ENCODE data around the gene ITPR3.
A peak's percentile ranks its signal among the peaks of the same experiment; 100 is the strongest.

ITPR3 gene

DNA sequence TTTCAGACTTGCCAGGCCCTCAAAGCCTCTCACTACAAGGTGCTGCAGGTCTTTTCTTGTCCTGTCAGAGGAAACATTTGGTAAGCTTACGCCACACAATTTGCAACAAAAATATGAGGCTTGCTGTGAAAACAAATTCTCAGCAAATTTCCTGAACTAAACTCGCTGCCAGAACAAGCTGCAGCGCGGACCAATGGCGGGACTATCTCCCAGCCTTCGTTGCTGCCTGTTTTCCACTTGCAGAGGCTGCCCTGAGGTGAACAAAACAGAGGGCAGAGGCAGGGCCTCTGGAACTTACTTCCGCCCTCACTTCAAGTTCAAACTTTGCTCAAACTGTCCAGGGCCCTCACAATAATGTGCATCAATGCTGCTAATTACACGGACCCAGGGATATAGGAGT lies 78.0 kb downstream of the ITPR3 start:
- TF ChIP-seq FOXM1 (IDR thresholded peaks at IDR 0.05; ENCODE audit: borderline replicate concordance, low read depth) (no peak), EP300 (IDR thresholded peaks at IDR 0.05; ENCODE audit: borderline replicate concordance) (no peak), TCF12 (IDR thresholded peaks at IDR 0.05; ENCODE audit: low read depth) (no peak), YY1 (IDR thresholded peaks at IDR 0.05; ENCODE audit: low read depth) (no peak)

DNA sequence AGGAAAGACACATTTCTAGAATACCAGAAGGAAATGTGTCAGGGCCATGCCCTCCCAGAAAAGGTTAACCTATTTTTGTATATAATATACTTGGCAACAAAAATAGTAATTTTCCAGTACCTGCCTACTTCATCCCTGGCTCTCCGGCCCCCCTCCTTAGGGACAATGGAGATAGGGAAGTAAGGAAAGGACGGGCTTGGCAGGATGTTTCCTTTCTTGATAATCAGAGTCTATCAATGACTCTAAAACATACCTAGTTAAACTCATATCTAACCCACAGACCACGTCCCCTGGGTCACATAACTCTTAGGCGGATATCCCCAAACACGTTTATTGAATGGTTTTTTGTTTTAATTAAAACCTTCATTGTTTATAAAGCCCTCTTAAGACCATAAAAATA lies 78.6 kb downstream of the ITPR3 start:
- TF ChIP-seq CREB1 (IDR thresholded peaks at IDR 0.05; ENCODE audit: low read depth) (no peak), EP300 (IDR thresholded peaks at IDR 0.05; ENCODE audit: borderline replicate concordance) (no peak), YY1 (IDR thresholded peaks at IDR 0.05; ENCODE audit: low read depth) (no peak), FOXM1 (IDR thresholded peaks at IDR 0.05; ENCODE audit: borderline replicate concordance, low read depth) (no peak)
- TF ChIP-seq, protein P1, sequence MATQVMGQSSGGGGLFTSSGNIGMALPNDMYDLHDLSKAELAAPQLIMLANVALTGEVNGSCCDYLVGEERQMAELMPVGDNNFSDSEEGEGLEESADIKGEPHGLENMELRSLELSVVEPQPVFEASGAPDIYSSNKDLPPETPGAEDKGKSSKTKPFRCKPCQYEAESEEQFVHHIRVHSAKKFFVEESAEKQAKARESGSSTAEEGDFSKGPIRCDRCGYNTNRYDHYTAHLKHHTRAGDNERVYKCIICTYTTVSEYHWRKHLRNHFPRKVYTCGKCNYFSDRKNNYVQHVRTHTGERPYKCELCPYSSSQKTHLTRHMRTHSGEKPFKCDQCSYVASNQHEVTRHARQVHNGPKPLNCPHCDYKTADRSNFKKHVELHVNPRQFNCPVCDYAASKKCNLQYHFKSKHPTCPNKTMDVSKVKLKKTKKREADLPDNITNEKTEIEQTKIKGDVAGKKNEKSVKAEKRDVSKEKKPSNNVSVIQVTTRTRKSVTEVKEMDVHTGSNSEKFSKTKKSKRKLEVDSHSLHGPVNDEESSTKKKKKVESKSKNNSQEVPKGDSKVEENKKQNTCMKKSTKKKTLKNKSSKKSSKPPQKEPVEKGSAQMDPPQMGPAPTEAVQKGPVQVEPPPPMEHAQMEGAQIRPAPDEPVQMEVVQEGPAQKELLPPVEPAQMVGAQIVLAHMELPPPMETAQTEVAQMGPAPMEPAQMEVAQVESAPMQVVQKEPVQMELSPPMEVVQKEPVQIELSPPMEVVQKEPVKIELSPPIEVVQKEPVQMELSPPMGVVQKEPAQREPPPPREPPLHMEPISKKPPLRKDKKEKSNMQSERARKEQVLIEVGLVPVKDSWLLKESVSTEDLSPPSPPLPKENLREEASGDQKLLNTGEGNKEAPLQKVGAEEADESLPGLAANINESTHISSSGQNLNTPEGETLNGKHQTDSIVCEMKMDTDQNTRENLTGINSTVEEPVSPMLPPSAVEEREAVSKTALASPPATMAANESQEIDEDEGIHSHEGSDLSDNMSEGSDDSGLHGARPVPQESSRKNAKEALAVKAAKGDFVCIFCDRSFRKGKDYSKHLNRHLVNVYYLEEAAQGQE (IDR thresholded peaks at IDR 0.05; ENCODE audit: low read depth): no peak
- TF ChIP-seq, protein P2, sequence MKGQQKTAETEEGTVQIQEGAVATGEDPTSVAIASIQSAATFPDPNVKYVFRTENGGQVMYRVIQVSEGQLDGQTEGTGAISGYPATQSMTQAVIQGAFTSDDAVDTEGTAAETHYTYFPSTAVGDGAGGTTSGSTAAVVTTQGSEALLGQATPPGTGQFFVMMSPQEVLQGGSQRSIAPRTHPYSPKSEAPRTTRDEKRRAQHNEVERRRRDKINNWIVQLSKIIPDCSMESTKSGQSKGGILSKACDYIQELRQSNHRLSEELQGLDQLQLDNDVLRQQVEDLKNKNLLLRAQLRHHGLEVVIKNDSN (IDR thresholded peaks at IDR 0.05): no peak

DNA sequence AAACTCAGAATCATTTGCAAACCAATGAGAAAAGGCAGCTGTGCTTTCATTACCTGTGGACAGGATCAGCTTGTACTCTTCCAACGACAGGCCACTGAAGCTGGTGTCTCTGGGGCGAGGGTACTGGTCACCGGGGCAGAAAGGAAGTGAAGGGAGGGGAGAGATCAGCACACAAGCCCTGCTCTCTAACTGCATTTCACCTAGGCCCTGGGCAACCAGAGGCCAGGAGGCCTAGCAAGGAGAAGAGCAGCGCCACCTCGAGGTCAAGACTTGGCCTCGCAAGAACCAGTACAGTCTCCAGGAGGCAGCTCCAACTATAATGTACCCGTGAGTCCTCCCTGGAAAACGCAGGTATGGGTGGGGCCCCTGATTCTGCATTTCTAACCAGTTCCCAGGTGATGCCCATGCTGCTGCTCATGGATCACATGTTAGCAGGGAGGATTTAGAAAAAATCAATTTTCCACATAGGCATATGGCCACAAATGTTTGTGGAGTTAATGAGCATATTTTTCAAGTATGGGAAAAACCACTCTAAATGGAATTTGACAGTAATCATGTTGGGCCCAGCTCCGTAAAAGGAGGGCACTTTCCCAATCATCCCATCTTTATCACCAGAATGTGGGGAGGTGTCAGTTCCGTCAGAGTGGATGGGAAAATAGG lies 79.4 kb downstream of the ITPR3 start:
- TF ChIP-seq YY1 (IDR thresholded peaks at IDR 0.05; ENCODE audit: low read depth): no peak
- peak; percentile 72 for TF ChIP-seq RAD21 (IDR thresholded peaks at IDR 0.05; ENCODE audit: low read depth)

DNA sequence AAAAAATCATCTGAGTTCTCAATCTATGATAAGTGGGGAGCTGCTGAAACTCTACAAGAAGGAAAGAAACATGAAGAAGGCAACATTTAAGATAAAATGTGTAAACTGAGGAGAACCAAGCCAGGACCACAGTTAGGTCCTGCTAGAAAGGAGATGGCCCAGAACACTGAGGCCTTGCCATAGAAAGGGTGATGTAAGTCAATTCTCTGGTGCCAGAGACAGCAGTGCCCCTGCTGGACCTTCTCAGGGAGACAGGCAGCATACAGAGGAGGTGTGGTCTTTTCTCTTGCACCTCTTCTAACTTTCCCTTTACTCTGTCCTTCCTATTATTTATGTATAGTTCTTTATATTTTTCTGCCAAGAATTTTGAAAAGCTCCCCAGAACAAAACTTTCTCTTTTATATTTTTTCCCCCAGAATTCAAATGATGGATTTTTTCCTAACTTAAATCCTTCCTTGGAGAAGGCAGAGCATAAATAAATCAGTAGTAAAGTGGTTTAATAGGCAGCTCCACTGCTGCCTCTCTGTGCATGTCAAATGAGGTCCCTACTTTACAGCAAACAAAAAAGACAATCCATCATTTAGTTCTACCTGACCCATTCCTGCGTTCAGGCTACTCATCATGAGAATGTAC lies 81.3 kb downstream of the ITPR3 start:
- TF ChIP-seq, protein P2 (IDR thresholded peaks at IDR 0.05): no peak
- TF ChIP-seq RAD21 (IDR thresholded peaks at IDR 0.05; ENCODE audit: low read depth): peak; percentile 52

DNA sequence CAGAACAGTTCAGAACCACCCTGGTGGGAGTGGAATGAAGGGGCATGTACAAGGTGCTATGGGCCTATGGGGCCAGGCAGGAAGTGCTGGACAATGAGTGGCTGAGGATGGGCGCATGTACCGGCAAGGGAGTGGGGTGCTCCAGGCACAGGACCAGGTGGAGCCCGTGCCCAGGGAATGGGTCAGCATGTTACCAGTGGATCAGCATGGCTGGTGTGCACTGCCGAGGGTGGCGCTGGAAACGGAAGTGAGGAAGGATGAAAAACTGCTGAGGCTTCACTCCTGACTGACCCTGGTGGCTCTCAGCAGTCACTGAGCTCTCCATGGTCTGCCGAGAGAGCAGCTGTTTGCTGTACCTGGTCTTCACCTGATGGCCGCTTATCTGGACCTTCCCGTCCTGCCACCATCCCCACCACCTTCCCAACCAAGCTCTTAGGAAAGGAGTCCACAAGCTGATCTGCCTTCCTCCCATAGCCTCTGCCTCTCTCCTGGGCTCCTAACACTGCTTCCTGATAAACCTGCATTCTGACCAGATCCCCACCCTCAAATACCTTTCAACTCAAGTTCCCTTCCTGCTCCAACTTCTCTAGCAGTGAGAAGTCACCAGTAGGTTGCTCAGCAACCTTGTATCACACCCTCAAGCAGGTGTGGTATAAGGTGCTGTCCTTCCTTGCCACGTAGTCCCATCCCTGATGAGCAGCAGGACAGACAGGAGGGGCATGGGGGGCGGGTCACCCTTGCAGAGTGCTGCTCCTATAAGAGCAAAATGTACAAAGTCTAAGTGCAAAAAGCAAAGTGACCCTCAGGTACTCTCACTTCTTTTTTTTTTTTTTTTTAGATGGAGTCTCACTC lies 83.3 kb downstream of the ITPR3 start:
- no peak for TF ChIP-seq NFIC (IDR thresholded peaks at IDR 0.05)
- no peak for TF ChIP-seq CREB1 (IDR thresholded peaks at IDR 0.05; ENCODE audit: low read depth)
- TF ChIP-seq RAD21 (IDR thresholded peaks at IDR 0.05; ENCODE audit: low read depth): no peak
- no peak for TF ChIP-seq YY1 (IDR thresholded peaks at IDR 0.05; ENCODE audit: low read depth)
- no peak for TF ChIP-seq TAF1 (IDR thresholded peaks at IDR 0.05; ENCODE audit: low read depth)
- TF ChIP-seq TCF12 (IDR thresholded peaks at IDR 0.05; ENCODE audit: low read depth): no peak
- TF ChIP-seq FOXM1 (IDR thresholded peaks at IDR 0.05; ENCODE audit: borderline replicate concordance, low read depth): no peak
- TF ChIP-seq CEBPB (IDR thresholded peaks at IDR 0.05): no peak
- no peak for TF ChIP-seq EGR1 (IDR thresholded peaks at IDR 0.05)
- TF ChIP-seq, protein P3, sequence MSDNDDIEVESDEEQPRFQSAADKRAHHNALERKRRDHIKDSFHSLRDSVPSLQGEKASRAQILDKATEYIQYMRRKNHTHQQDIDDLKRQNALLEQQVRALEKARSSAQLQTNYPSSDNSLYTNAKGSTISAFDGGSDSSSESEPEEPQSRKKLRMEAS (IDR thresholded peaks at IDR 0.05): no peak
- no peak for TF ChIP-seq TEAD4 (IDR thresholded peaks at IDR 0.05)
- no peak for TF ChIP-seq ZBTB7A (IDR thresholded peaks at IDR 0.05; ENCODE audit: low read depth)
- TF ChIP-seq, protein P1 (IDR thresholded peaks at IDR 0.05; ENCODE audit: low read depth): no peak
- TF ChIP-seq EP300 (IDR thresholded peaks at IDR 0.05; ENCODE audit: borderline replicate concordance): no peak
- TF ChIP-seq, protein P2 (IDR thresholded peaks at IDR 0.05): no peak

Measured in Ishikawa (cell line).